AG10803 (cell line): Measurements from ENCODE around the gene ANKRD18A.

Experiments
- DNase-seq: peaks from one replicate; pipeline ENCODE4 v3.0.0; 2010; ENCODE audit warnings: low read depth
- H3K4me3 ChIP-seq: 2 replicates; pipeline ENCODE4 v1.5.1; 2011; ENCODE audit warnings: mild to moderate bottlenecking, low read length, control low read depth
- TF ChIP-seq, protein P1 (sequence below): conservative IDR thresholded peaks from 2 replicates; pipeline ENCODE4 v1.5.1; 2011; ENCODE audit warnings: mild to moderate bottlenecking, low read length, control low read depth, inconsistent platforms

The ANKRD18A gene

DNA sequence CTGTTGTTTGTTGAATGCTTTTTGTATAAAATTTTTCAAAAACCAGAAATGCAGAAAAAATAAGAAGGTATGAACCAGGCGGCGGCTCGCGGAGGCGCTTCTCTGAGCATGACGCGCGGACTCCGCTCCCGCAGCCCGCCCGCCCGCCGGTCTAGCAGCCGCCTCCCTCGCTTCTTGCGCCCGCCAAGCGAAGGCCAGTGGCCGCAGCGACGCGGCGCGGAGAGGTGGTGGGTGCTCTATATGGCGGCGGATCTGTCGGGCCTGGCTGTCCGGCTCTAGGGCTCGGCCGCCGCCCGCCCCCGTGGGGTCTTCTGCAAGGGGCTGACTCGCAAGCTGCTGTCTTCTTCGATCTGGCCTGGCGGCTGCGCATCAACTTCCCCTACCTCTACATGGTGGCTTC lies 93.8 kb downstream of the ANKRD18A start:
- H3K4me3 ChIP-seq: no peak overlapping the region
- DNase-seq: no peak
- TF ChIP-seq, protein P1, sequence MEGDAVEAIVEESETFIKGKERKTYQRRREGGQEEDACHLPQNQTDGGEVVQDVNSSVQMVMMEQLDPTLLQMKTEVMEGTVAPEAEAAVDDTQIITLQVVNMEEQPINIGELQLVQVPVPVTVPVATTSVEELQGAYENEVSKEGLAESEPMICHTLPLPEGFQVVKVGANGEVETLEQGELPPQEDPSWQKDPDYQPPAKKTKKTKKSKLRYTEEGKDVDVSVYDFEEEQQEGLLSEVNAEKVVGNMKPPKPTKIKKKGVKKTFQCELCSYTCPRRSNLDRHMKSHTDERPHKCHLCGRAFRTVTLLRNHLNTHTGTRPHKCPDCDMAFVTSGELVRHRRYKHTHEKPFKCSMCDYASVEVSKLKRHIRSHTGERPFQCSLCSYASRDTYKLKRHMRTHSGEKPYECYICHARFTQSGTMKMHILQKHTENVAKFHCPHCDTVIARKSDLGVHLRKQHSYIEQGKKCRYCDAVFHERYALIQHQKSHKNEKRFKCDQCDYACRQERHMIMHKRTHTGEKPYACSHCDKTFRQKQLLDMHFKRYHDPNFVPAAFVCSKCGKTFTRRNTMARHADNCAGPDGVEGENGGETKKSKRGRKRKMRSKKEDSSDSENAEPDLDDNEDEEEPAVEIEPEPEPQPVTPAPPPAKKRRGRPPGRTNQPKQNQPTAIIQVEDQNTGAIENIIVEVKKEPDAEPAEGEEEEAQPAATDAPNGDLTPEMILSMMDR: no peak

DNA sequence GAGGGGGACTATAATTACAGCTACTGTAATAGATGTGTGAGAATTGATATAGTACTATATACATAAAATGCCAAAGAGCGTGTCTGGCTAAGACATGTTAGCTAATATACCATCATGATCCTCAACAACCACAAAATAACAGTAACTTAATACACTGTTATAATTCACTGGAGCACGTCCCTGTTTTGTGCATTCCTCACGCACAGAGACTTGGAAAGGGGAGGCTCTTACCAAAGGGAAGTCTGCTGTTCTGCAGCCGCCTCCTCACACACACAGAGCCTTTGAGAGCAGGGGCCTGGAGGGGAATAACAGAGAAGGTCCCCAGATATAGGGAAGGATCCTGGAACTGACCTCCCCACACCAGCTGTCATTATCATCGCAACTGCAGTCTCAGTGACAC lies 97.3 kb downstream of the ANKRD18A start:
- DNase-seq: no peak
- TF ChIP-seq, protein P1: no peak
- no peak overlapping the region for H3K4me3 ChIP-seq

DNA sequence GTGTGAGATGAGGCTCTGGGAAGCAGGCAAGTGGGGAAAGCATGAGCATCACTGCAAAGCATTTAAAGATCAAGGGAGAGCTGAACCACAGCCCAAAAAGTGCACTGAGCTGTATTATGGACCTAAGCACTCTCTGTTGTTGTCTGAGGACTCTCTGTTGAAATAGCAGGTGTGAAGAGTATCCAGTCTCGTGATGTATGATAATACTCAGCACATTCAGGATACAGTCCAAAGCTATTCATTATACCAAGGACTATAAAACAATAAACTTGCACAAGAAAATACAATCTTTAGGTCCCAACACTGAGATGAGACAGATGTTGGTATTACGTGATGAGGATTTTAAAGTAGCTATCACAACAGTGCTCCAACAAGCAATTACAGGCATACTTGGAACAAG lies 98.6 kb downstream of the ANKRD18A start:
- H3K4me3 ChIP-seq: no peak overlapping the region

More for the DNA sequence above, 98.6 kb downstream of the ANKRD18A start:
- no peak for DNase-seq
- TF ChIP-seq, protein P1: no peak
